CD14-positive monocyte (primary cell): ENCODE measurements around the gene INAFM1. TPM values are rescaled to one million over a fixed set of nuclear protein-coding genes. Genes with fewer than 3 reads are reported as not detected.

Experiments used
- DNase-seq, 3 donors: peaks; one replicate each; pipeline ENCODE4 v3.0.0-alpha.2; 2011 to 2022
- H2AFZ ChIP-seq: 2 replicates; pipeline ENCODE4 v1.6.0; 2012; ENCODE audit warnings: mild to moderate bottlenecking, low read depth, low read length, inconsistent platforms; ENCODE audit not compliant: insufficient read depth, poor library complexity, severe bottlenecking
- H3K27ac ChIP-seq, 2 donors: 1 replicate in 1 of 2; 2 replicates in 1 of 2; pipeline ENCODE4 v1.5.1; 2012 to 2013; ENCODE audit warnings: low read length in 2 of 2, control low read depth in 1 of 2, inconsistent platforms in 1 of 2, low read depth in 1 of 2, mild to moderate bottlenecking in 1 of 2
- H3K27me3 ChIP-seq, 2 donors: one replicate each; pipeline versions ENCODE4 v1.6.0 to v1.6.1; 2011 to 2013; ENCODE audit warnings: low read length in 2 of 2; ENCODE audit not compliant: control insufficient read depth in 2 of 2, insufficient read depth in 2 of 2
- H3K36me3 ChIP-seq, 2 donors: replicated peaks in 1 of 2; 1 replicate in 1 of 2; 2 replicates in 1 of 2; pipeline versions ENCODE4 v1.5.1 to v1.6.1; 2012 to 2013; ENCODE audit warnings: low read length in 2 of 2, control low read depth in 1 of 2, inconsistent platforms in 1 of 2, mild to moderate bottlenecking in 1 of 2; ENCODE audit not compliant: insufficient read depth in 2 of 2, control insufficient read depth in 1 of 2
- H3K4me1 ChIP-seq, 2 donors: 1 replicate in 1 of 2; 2 replicates in 1 of 2; pipeline versions ENCODE4 v1.5.1 to v1.6.1; 2012 to 2013; ENCODE audit warnings: low read length in 2 of 2, control low read depth in 1 of 2, inconsistent platforms in 1 of 2, mild to moderate bottlenecking in 1 of 2, moderate library complexity in 1 of 2; ENCODE audit not compliant: insufficient read depth in 2 of 2, control insufficient read depth in 1 of 2
- H3K4me2 ChIP-seq: replicated peaks from 2 replicates; pipeline ENCODE3; 2012; ENCODE audit warnings: low read length, moderate library complexity, mild to moderate bottlenecking; ENCODE audit not compliant: poor library complexity, severe bottlenecking; ENCODE audit errors: extremely low read depth
- H3K4me3 ChIP-seq, 3 experiments: fragments of 200-600 bp in 1 of 3; sonication (generic) in 1 of 3; replicated peaks in 1 of 3; 1 replicate in 2 of 3; 2 replicates in 1 of 3; pipeline ENCODE4 v1.5.1; 2011 to 2013; ENCODE audit warnings: low read length in 3 of 3, mild to moderate bottlenecking in 3 of 3, control low read depth in 2 of 3, low read depth in 2 of 3, inconsistent platforms in 1 of 3, moderate library complexity in 1 of 3
- H3K79me2 ChIP-seq: 2 replicates; pipeline ENCODE4 v1.6.0; 2012; ENCODE audit warnings: mild to moderate bottlenecking, control low read depth, inconsistent platforms, low read length, moderate library complexity; ENCODE audit not compliant: insufficient read depth
- H3K9ac ChIP-seq: 2 replicates; pipeline ENCODE4 v1.6.0; 2017; ENCODE audit warnings: low read length, mild to moderate bottlenecking; ENCODE audit not compliant: insufficient read depth, poor library complexity, severe bottlenecking
- H3K9me3 ChIP-seq, 2 donors: replicated peaks in 1 of 2; 1 replicate in 1 of 2; 2 replicates in 1 of 2; pipeline versions ENCODE4 v1.5.1 to v1.6.1; 2012 to 2013; ENCODE audit warnings: low read length in 2 of 2, control low read depth in 1 of 2; ENCODE audit not compliant: control insufficient read depth in 1 of 2, insufficient read depth in 1 of 2
- H4K20me1 ChIP-seq: 2 replicates; pipeline ENCODE4 v1.6.0; 2012; ENCODE audit warnings: mild to moderate bottlenecking, low read length, control low read depth, moderate library complexity; ENCODE audit not compliant: insufficient read depth
- H3K27ac Mint-ChIP-seq, 7 donors: one replicate each; pipeline ENCODE4 v1.8.0; 2020; ENCODE audit warnings: mild to moderate bottlenecking in 7 of 7, mixed read lengths in 7 of 7, moderate library complexity in 6 of 7, inconsistent platforms in 2 of 7
- H3K27me3 Mint-ChIP-seq, 3 donors: one replicate each; pipeline ENCODE4 v1.8.0; 2021 to 2022; ENCODE audit warnings: low read depth in 3 of 3, mild to moderate bottlenecking in 3 of 3, mixed read lengths in 3 of 3, moderate library complexity in 3 of 3, inconsistent platforms in 1 of 3
- H3K36me3 Mint-ChIP-seq, 2 donors: one replicate each; pipeline ENCODE4 v1.8.0; 2020; ENCODE audit warnings: mixed read lengths in 2 of 2, inconsistent platforms in 1 of 2, mild to moderate bottlenecking in 1 of 2
- H3K4me1 Mint-ChIP-seq: one replicate; pipeline ENCODE4 v1.8.0; 2020; ENCODE audit warnings: mild to moderate bottlenecking, mixed read lengths
- H3K4me3 Mint-ChIP-seq, 2 donors: one replicate each; pipeline ENCODE4 v1.8.0; 2020; ENCODE audit warnings: mild to moderate bottlenecking in 2 of 2, mixed read lengths in 2 of 2, moderate library complexity in 1 of 2
- H3K9me3 Mint-ChIP-seq, 7 donors: one replicate each; pipeline ENCODE4 v1.8.0; 2020 to 2022; ENCODE audit warnings: mixed read lengths in 7 of 7, mild to moderate bottlenecking in 6 of 7, moderate library complexity in 6 of 7, inconsistent platforms in 2 of 7
- WGBS: methylation state at CpG from one replicate; pipeline ENCODE4 v1.1.5; 2013; ENCODE audit warnings: missing lambda C conversion rate; ENCODE audit not compliant: insufficient coverage; 5-methylcytosine and 5-hydroxymethylcytosine counted together
- intact Hi-C, 2 donors: fragments of 100-400 bp; cut with micrococcal nuclease; formaldehyde crosslinking; loops; one replicate each; pipeline versions ENCODE4 v1.15.0 to v1.15.1; 2023
- polyA plus RNA-seq, 3 donors: library from polyadenylated mRNA; depleted of rRNA in 1 of 3; unstranded in 2 of 3; stranded (reverse) in 1 of 3; fragments of 300-500 nt in 2 of 3; fragments of >200 nt in 1 of 3; fragmentation: Illumina TruSeq in 2 of 3; gene quantifications; 1 replicate in 2 of 3; 2 replicates in 1 of 3; pipeline ENCODE4 v1.2.3, GENCODE V29; 2012 to 2021
- TF ChIP-seq, protein P1 (sequence below): fragments of 200-600 bp; IDR thresholded peaks from one replicate; pipeline ENCODE4 v1.8.0; 2022; ENCODE audit warnings: antibody characterized with exemption, mild to moderate bottlenecking

Gene INAFM1
- polyA plus RNA-seq, 3 donors: 6.2 to 7.3 (median 6.5) TPM

DNA sequence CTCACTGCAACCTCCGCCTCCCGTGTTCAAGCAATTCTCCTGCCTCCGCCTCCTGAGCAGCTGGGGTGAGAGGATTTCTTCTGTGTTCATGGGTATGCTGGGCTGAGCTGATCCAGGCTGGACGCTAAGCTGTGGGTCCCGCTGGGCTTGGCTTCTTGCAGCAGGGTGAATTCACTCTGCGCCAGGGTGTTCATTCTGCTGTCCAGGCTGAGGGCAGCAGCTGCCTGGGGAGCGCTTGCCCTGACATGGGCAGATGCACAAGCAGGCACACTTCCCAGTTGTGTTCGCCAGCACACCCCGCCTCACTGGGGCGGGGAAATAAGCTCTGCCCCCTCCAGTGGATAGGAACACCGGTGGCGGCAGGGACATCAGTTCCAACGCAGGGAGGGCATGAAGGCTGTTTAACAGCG is 7.3 kb upstream of the INAFM1 start:
- Histone ChIP-seq H3K79me2 (no peaks in the 10 kb centered on the region), H3K4me3 (no peak overlapping the region), H3K4me1 (peaks cover under 1 to 9% of the 10 kb centered on the region in 2 donors), H3K4me2 (no peak overlapping the region), H3K9ac (no peak overlapping the region), H3K27me3 (no peaks in the 10 kb centered on the region), H3K36me3 (peaks cover 70 to 78% of the 10 kb centered on the region in 2 donors), H4K20me1 (peaks cover 8% of the 10 kb centered on the region), H3K27ac (no peak overlapping the region), H3K9me3 (no peaks in the 10 kb centered on the region), H2AFZ (no peak overlapping the region)
- Mint-ChIP-seq H3K27me3 (no peaks in the 10 kb centered on the region), H3K4me3 (no peak overlapping the region), H3K9me3 (no peaks in the 10 kb centered on the region), H3K27ac (peak overlapping the region in 2 of 7 donors; percentile 12 to 36), H3K36me3 (peaks cover 64 to 89% of the 10 kb centered on the region in 2 donors), H3K4me1 (peaks cover 9% of the 10 kb centered on the region)
- TF ChIP-seq, protein P1, sequence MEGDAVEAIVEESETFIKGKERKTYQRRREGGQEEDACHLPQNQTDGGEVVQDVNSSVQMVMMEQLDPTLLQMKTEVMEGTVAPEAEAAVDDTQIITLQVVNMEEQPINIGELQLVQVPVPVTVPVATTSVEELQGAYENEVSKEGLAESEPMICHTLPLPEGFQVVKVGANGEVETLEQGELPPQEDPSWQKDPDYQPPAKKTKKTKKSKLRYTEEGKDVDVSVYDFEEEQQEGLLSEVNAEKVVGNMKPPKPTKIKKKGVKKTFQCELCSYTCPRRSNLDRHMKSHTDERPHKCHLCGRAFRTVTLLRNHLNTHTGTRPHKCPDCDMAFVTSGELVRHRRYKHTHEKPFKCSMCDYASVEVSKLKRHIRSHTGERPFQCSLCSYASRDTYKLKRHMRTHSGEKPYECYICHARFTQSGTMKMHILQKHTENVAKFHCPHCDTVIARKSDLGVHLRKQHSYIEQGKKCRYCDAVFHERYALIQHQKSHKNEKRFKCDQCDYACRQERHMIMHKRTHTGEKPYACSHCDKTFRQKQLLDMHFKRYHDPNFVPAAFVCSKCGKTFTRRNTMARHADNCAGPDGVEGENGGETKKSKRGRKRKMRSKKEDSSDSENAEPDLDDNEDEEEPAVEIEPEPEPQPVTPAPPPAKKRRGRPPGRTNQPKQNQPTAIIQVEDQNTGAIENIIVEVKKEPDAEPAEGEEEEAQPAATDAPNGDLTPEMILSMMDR: no peak
- WGBS: 94% methylated on average over 9 of the region's 14 CpGs
- DNase-seq: no peak
- intact Hi-C loops: no loop called here

DNA sequence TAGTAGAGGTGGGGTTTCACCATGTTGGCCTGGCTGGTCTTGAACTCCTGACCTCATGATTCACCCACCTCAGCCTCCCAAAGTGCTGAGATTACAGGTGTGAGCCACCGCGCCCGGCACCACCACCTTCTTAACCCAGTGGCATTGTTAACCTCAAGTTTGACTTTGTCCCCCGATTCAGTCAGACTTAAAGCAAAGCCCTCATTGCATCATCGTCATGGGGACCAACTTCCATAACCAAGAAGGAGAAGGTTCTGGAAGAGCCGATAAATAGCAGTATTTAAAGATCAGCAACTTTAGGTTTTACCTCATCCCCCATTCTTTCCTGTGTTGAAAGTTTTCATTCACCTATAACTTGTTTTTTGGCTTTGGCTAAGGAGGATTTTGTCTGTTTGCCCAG is 6.7 kb upstream of the INAFM1 start:
- H3K36me3 Mint-ChIP-seq: peaks cover 60 to 83% of the 10 kb centered on the region in 2 donors
- Histone ChIP-seq H2AFZ (no peak overlapping the region), H3K27me3 (no peaks in the 10 kb centered on the region), H3K9me3 (no peaks in the 10 kb centered on the region), H3K27ac (no peak overlapping the region), H3K36me3 (peaks cover 65 to 71% of the 10 kb centered on the region in 2 donors), H3K4me1 (peaks cover 7 to 16% of the 10 kb centered on the region in 2 donors), H4K20me1 (peaks cover 4% of the 10 kb centered on the region), H3K79me2 (no peaks in the 10 kb centered on the region), H3K4me3 (no peak overlapping the region), H3K4me2 (no peak overlapping the region), H3K9ac (no peak overlapping the region)
- H3K9me3 Mint-ChIP-seq: no peaks in the 10 kb centered on the region
- 89% methylated on average over 5 of the region's 6 CpGs for WGBS
- intact Hi-C loops: no loop called here
- no peak for DNase-seq
- no peaks in the 10 kb centered on the region for H3K27me3 Mint-ChIP-seq
- TF ChIP-seq, protein P1: no peak
- peaks cover 15% of the 10 kb centered on the region for H3K4me1 Mint-ChIP-seq
- no peak overlapping the region for H3K4me3 Mint-ChIP-seq
- peak overlapping the region in 1 of 7 donors; percentile 36 for H3K27ac Mint-ChIP-seq
